ENCODE measurements around the gene CPZ. TPM values are rescaled to one million over a fixed set of nuclear protein-coding genes. Genes with fewer than 3 reads are reported as not detected.

The CPZ gene
- total RNA-seq, 1 donor from 2014 or later, result 4.9 TPM

DNA sequence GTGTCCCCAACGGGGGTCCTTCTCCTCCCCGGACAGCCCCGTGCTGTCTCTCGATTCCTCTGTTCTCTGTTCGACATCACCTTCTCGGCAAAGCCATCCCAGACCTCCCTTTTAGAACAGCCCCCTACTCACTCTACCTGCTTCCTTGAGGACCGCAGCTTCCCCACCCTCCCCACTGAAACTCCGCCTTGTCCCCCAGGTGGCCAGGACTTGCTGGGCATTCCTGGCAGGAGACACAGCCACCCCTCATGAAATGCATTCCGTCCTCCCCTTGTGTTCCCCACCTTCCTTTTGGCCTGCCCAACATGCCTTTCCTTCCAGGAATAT lies 47.2 kb upstream of the CPZ start:
- TF ChIP-seq, protein P1, sequence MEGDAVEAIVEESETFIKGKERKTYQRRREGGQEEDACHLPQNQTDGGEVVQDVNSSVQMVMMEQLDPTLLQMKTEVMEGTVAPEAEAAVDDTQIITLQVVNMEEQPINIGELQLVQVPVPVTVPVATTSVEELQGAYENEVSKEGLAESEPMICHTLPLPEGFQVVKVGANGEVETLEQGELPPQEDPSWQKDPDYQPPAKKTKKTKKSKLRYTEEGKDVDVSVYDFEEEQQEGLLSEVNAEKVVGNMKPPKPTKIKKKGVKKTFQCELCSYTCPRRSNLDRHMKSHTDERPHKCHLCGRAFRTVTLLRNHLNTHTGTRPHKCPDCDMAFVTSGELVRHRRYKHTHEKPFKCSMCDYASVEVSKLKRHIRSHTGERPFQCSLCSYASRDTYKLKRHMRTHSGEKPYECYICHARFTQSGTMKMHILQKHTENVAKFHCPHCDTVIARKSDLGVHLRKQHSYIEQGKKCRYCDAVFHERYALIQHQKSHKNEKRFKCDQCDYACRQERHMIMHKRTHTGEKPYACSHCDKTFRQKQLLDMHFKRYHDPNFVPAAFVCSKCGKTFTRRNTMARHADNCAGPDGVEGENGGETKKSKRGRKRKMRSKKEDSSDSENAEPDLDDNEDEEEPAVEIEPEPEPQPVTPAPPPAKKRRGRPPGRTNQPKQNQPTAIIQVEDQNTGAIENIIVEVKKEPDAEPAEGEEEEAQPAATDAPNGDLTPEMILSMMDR (conservative IDR thresholded peaks at IDR 0.05), result no peak
- no peaks in the 10 kb centered on the region for H3K36me3 Mint-ChIP-seq
- H3K4me1 Mint-ChIP-seq (ENCODE audit: unreplicated experiment), result peaks cover 5% of the 10 kb centered on the region
- H3K9me3 Mint-ChIP-seq, result no peaks in the 10 kb centered on the region
- no peak overlapping the region for H3K27ac Mint-ChIP-seq
- no peak overlapping the region for H3K4me3 Mint-ChIP-seq
- no peak for DNase-seq (ENCODE audit: extremely low spot score, unreplicated experiment)
- peaks cover 6% of the 10 kb centered on the region for H3K27me3 Mint-ChIP-seq

GRCh38 chr4:8546766-8547107 lies 45.8 kb upstream of the CPZ start:
- no peaks in the 10 kb centered on the region for H3K9me3 Mint-ChIP-seq
- TF ChIP-seq, protein P1 (conservative IDR thresholded peaks at IDR 0.05), result no peak
- peaks cover 5% of the 10 kb centered on the region for H3K4me1 Mint-ChIP-seq (ENCODE audit: unreplicated experiment)
- DNase-seq (ENCODE audit: extremely low spot score, unreplicated experiment), result no peak
- no peaks in the 10 kb centered on the region for H3K36me3 Mint-ChIP-seq
- peaks cover 6% of the 10 kb centered on the region for H3K27me3 Mint-ChIP-seq
- no peak overlapping the region for H3K4me3 Mint-ChIP-seq
- H3K27ac Mint-ChIP-seq, result no peak overlapping the region

GRCh38 chr4:8547108-8547911 lies 45.3 kb upstream of the CPZ start:
- DNase-seq (ENCODE audit: extremely low spot score, unreplicated experiment), result no peak
- no peaks in the 10 kb centered on the region for H3K36me3 Mint-ChIP-seq
- H3K27me3 Mint-ChIP-seq, result peaks cover 6% of the 10 kb centered on the region
- H3K9me3 Mint-ChIP-seq, result no peaks in the 10 kb centered on the region
- TF ChIP-seq, protein P1 (conservative IDR thresholded peaks at IDR 0.05), result peak; percentile 55
- no peak overlapping the region for H3K4me3 Mint-ChIP-seq
- H3K4me1 Mint-ChIP-seq (ENCODE audit: unreplicated experiment), result peaks cover 5% of the 10 kb centered on the region
- H3K27ac Mint-ChIP-seq, result peak overlapping the region; percentile 9

GRCh38 chr4:8547912-8548730 lies 44.4 kb upstream of the CPZ start:
- DNase-seq (ENCODE audit: extremely low spot score, unreplicated experiment), result no peak
- Mint-ChIP-seq H3K4me1 (ENCODE audit: unreplicated experiment) (peaks cover 5% of the 10 kb centered on the region), H3K4me3 (no peak overlapping the region), H3K36me3 (no peaks in the 10 kb centered on the region), H3K9me3 (no peaks in the 10 kb centered on the region), H3K27me3 (peaks cover 6% of the 10 kb centered on the region), H3K27ac (peak overlapping the region; percentile 9)
- TF ChIP-seq, protein P1 (conservative IDR thresholded peaks at IDR 0.05), result no peak

DNA sequence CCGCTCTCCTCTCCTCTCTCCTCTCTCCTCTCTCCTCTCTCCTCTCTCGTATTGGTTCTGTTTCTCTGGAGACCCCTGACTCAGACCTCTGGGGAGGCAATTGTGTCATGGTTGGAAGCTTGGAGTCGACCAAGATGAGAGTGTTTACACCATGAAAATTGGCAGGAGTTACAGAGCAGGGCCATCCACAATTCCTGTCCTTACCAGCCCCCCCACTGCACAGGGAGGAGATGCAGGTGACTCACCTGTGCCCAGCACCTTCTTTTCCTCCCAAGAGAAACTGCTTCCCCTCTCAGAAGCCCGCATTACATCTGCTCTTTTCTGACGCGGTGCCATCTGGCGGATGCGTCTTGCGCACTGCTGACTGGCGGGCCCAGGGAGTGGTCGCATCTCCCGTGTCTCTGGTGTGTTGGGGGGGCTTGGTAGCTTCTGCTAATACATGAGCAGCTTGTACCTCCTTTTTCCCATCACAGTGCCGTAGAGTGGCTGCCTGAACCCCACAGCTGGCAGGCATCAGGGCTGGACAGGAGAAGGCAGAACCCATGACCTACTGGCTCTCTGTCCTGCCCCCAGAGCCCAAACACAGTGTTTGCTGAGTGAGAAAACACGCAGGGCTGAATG lies 43.7 kb upstream of the CPZ start:
- TF ChIP-seq, protein P1 (conservative IDR thresholded peaks at IDR 0.05), result no peak
- Mint-ChIP-seq H3K36me3 (no peaks in the 10 kb centered on the region), H3K9me3 (no peaks in the 10 kb centered on the region), H3K27ac (no peak overlapping the region), H3K27me3 (peaks cover 6% of the 10 kb centered on the region), H3K4me1 (ENCODE audit: unreplicated experiment) (peaks cover 5% of the 10 kb centered on the region), H3K4me3 (no peak overlapping the region)
- DNase-seq (ENCODE audit: extremely low spot score, unreplicated experiment), result no peak
